ENCODE data around the gene ZAR1L. TPM values are rescaled to one million over a fixed set of nuclear protein-coding genes. Genes with fewer than 3 reads are reported as not detected.

Gene ZAR1L
- total and polyA plus RNA-seq, 8 donors = not detected

DNA sequence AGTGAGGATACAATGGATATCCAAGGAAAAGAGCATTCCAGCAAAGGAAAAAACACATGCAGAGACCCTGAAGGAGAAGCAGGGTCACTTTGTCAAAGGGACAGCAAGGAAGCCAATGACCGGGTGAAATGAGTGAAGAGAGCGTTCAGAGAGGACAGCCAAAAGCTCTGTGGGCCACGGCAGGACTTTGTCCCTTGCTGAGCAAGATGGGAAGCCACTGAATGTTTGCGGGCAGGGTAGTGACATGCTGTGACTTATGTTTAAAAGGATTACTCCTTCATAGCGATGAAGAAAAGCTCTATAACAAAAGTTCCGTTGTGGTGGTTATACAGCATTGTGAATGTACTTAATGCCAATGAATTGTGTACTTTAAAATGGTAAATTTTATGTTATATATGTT, 16.5 kb downstream of the ZAR1L start:
- intact Hi-C loops (cut with DNase I) = no loop called here
- FAIRE-seq = no peak
- H3K4me1 ChIP-seq = no peaks in the 10 kb centered on the region
- H3K36me3 ChIP-seq = peaks cover 0 to 13% (median 3%) of the 10 kb centered on the region in 3 donors
- no peak overlapping the region for H3K4me3 ChIP-seq
- H3K27ac ChIP-seq = no peak overlapping the region
- WGBS, 2 donors = 92 to 97% methylated on average over 6 of the region's 6 CpGs
- H3K27me3 ChIP-seq = no peaks in the 10 kb centered on the region
- TF ChIP-seq, protein P1, sequence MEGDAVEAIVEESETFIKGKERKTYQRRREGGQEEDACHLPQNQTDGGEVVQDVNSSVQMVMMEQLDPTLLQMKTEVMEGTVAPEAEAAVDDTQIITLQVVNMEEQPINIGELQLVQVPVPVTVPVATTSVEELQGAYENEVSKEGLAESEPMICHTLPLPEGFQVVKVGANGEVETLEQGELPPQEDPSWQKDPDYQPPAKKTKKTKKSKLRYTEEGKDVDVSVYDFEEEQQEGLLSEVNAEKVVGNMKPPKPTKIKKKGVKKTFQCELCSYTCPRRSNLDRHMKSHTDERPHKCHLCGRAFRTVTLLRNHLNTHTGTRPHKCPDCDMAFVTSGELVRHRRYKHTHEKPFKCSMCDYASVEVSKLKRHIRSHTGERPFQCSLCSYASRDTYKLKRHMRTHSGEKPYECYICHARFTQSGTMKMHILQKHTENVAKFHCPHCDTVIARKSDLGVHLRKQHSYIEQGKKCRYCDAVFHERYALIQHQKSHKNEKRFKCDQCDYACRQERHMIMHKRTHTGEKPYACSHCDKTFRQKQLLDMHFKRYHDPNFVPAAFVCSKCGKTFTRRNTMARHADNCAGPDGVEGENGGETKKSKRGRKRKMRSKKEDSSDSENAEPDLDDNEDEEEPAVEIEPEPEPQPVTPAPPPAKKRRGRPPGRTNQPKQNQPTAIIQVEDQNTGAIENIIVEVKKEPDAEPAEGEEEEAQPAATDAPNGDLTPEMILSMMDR (IDR thresholded peaks at IDR 0.05) = no peak
- ATAC-seq = no peak
- no peaks in the 10 kb centered on the region for H3K9me3 ChIP-seq
- no peak for DNase-seq

DNA sequence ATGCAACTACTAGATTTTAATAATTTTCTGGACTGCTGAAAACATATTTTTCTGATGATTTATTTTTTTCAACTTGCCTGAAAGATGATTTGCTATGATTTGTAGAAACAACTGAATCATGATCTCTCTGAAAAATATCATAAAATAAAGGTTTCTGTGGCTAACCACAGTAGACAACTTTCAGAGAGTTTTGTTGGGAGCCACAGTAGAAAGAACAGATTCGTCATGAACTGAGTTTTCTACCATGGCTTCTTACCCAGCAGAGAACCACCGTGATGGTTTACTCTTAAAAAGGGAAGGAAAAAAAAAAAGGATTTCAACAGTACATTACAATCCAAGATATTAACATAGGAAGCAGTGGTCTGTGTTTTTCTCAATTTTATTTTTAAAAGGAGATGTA, 18.0 kb downstream of the ZAR1L start:
- H3K4me1 ChIP-seq = no peaks in the 10 kb centered on the region
- FAIRE-seq (no peak), DNase-seq (no peak), ATAC-seq (no peak)
- intact Hi-C loops (cut with DNase I) = no loop called here
- H3K27ac ChIP-seq = no peak overlapping the region
- H3K36me3 ChIP-seq = peaks cover 0 to 13% (median 3%) of the 10 kb centered on the region in 3 donors
- no peak overlapping the region for H3K4me3 ChIP-seq
- H3K27me3 ChIP-seq = no peaks in the 10 kb centered on the region
- TF ChIP-seq, protein P1 (IDR thresholded peaks at IDR 0.05) = no peak
- no peaks in the 10 kb centered on the region for H3K9me3 ChIP-seq
- WGBS, 2 donors = 84 to 91% methylated on average over 2 of the region's 2 CpGs

DNA sequence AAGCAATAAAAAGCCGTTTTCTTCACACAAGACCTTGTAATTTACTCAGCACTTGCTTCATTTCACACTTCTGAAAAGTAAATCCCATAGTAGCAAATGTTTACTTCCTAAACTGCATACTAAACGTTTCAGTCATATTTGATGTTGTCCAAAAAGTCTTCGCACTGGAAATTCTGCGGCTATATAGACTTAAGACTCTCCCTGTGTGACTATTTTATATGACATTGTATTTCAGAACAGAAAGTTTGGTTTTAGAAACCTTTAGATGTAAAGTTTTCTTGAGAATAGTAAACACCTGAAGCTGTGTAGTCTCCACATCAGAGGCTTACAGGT, 29.6 kb downstream of the ZAR1L start:
- Histone ChIP-seq H3K36me3 (peaks cover 0 to under 1% (median 0%) of the 10 kb centered on the region in 3 donors), H3K27me3 (no peaks in the 10 kb centered on the region), H3K4me3 (no peak overlapping the region), H3K9me3 (no peaks in the 10 kb centered on the region), H3K4me1 (peaks cover 0 to 6% (median 0%) of the 10 kb centered on the region in 3 donors), H3K27ac (peak overlapping the region in 1 of 4 donors; percentile 20)
- TF ChIP-seq, protein P1 (IDR thresholded peaks at IDR 0.05) = no peak
- DNase-seq (no peak), FAIRE-seq (no peak), ATAC-seq (no peak)
- intact Hi-C loops (cut with DNase I) = no loop called here
- 60 to 64% methylated on average over 4 of the region's 4 CpGs for WGBS, 2 donors

DNA sequence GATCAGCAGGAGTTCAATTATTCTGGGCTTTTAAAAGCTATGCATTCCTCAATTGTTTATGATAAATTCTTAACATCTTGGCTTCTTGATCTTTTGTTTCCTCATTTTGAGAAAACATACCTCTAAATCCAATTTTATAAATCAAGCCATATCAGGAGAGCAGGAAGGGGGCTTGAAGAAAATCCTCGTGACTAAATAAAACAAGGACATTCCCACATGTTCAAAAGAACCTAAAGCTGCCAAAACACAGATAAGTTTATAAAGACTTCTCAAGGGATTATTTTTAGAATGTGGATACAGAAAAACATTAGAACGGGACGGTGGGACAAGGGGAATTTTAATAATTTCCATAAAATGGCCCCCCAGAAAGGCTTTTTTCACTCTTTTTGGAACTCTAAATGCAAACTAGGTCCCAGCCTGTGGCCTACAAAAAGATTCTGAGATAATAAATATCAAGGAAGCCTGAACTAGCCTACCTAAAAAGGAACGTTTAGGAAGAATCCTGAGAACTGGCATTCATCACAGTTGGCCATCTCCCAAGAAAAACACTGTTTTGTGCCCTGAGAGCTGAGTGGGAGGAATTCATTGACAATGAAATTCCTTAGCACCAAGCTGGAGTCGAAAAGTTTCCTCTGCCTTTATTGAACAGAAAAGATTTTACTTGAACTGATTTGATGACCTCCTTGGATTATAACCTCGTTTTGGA, 30.1 kb downstream of the ZAR1L start:
- intact Hi-C loops (cut with DNase I) = no loop called here
- peaks cover 0 to 6% (median 0%) of the 10 kb centered on the region in 3 donors for H3K36me3 ChIP-seq
- no peak overlapping the region for H3K4me3 ChIP-seq
- 21 to 24% methylated on average over 6 of the region's 6 CpGs for WGBS, 2 donors
- no peak for FAIRE-seq
- peaks cover 0 to 6% (median 0%) of the 10 kb centered on the region in 3 donors for H3K4me1 ChIP-seq
- DNase-seq = peak in 1 of 6 donors; percentile 20
- H3K9me3 ChIP-seq = no peaks in the 10 kb centered on the region
- peak overlapping the region in 2 of 4 donors; percentile 20 to 31 for H3K27ac ChIP-seq
- H3K27me3 ChIP-seq = no peaks in the 10 kb centered on the region
- peak in 3 of 4 donors; percentile 55 to 75 (median 64) for ATAC-seq
- TF ChIP-seq, protein P1 (IDR thresholded peaks at IDR 0.05) = no peak

DNA sequence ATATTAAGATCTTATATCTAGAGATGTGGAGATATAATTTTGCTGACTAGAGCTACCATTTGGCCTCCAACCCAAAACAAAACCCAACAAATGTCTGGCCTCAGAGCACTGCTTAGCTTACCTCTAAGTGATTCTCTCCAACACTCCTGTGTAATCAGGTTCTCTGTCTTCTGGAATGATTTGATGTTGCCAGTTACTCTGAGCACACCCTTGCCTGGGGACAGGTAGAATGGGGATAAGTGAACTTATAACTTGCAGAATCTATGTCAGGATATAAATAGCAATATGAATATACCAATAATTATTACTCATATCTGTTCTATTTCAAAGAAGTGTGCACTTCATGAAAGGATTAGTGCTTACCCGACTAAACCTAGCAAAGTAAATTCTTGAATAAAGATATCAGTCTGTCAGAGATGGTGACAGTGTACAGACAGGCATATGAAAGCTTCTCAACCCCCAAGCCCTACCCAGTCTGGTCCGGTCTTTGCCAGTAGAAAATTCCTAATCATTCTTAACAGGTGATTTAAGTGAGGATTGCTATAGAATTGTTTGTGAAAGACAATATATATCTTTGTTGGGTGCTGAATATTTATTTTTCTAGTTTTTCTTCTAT, 33.0 kb downstream of the ZAR1L start:
- intact Hi-C loops (cut with DNase I) = no loop called here
- H3K4me3 ChIP-seq = no peak overlapping the region
- WGBS, 2 donors = 77 to 82% methylated on average over 2 of the region's 2 CpGs
- FAIRE-seq = no peak
- TF ChIP-seq, protein P1 (IDR thresholded peaks at IDR 0.05) = no peak
- no peak overlapping the region for H3K27ac ChIP-seq
- DNase-seq = no peak
- no peaks in the 10 kb centered on the region for H3K27me3 ChIP-seq
- ATAC-seq = no peak
- no peaks in the 10 kb centered on the region for H3K9me3 ChIP-seq
- H3K36me3 ChIP-seq = peaks cover 0 to 19% (median 4%) of the 10 kb centered on the region in 3 donors
- H3K4me1 ChIP-seq = peaks cover 0 to 6% (median 0%) of the 10 kb centered on the region in 3 donors
